ENCODE data around the gene CEBPB.
"Not testable (repeated sequence)": the region's sequence is repeated elsewhere in the genome, so short reads cannot be mapped to it uniquely, and the experiment has no call there.

The CEBPB gene

DNA sequence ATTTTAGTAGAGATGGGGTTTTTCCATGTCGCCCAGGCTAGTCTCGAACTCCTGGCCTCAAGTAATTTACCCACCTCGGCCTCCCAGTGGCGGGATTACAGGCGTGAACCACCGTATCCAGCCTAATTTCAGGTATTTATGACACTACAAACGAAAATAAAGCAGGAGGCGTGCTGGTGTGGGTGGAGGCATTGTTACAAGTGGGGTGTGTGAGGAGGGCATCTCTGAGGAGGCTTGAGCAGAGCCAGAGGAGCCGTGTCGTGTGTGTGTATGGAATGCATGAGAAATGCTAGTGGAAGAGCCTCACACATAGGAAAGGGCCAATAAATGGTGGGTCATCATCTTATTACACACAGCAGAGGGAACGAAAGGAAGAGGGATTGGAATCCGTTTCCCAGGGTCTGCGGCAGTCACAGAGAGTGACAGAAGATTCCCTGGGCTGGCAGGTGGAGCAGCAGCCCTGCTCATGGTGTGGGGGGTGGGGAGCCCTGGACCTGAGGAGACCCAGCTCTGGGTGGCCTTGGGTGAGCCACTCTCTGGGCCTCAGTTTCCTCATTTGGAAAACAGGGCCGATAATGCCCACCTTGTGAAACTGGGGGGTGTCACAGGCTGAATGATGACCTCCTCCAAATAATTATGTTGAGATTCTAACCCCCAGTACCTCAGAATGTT, 19.9 kb upstream of the CEBPB start:
- no peak for DNase-seq

DNA sequence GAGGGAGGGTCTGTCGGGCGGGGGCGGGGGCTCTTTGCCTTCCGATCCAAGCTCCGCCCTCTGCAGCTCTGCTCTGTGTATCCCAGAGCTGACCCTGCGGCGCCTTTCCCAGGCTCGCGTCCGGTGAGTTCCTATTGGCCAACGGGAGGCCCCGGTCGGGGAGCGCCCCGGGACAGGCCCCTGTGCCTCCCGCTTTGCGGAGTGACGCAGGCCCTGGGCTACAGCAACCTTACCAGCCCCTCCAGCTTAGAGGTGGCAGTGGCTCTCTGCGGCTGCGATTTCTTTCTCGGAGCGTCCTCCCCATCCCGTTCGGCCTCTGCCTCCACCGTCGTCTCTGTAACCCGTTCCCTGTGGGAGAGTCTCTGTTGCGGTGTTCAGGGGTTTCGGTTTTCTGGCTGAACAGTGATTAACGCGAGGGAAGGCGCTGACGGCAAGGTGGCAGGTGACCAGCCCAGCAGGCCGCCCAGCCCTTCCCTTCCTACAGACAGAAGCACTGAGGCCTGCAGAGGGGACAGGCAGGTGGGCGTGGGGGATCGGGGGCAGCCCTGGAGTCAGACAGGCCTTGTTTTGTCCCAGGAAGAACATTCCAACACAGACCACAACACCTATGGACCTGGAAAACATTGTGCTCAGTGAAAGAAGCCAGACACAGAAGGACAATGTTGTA, 18.1 kb upstream of the CEBPB start:
- DNase-seq, result no peak

DNA sequence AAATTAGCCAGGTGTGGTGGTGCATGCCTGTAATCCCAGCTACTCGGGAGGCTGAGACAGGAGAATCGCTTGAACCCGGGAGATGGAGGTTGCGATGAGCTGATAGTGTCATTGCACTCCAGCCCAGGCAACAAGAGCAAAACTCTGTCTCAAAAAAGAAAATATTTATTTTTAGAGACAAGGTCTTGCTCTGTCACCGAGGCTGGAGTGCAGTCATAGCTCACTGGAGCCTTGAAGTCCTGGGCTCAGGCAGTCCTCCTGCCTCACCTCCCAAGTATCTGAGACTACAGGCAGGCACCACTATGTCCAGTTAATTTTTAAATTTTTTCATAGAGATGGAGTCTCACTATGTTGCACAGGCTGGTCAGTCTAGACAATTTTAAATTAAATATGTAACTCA, 16.2 kb upstream of the CEBPB start:
- no peak for DNase-seq

DNA sequence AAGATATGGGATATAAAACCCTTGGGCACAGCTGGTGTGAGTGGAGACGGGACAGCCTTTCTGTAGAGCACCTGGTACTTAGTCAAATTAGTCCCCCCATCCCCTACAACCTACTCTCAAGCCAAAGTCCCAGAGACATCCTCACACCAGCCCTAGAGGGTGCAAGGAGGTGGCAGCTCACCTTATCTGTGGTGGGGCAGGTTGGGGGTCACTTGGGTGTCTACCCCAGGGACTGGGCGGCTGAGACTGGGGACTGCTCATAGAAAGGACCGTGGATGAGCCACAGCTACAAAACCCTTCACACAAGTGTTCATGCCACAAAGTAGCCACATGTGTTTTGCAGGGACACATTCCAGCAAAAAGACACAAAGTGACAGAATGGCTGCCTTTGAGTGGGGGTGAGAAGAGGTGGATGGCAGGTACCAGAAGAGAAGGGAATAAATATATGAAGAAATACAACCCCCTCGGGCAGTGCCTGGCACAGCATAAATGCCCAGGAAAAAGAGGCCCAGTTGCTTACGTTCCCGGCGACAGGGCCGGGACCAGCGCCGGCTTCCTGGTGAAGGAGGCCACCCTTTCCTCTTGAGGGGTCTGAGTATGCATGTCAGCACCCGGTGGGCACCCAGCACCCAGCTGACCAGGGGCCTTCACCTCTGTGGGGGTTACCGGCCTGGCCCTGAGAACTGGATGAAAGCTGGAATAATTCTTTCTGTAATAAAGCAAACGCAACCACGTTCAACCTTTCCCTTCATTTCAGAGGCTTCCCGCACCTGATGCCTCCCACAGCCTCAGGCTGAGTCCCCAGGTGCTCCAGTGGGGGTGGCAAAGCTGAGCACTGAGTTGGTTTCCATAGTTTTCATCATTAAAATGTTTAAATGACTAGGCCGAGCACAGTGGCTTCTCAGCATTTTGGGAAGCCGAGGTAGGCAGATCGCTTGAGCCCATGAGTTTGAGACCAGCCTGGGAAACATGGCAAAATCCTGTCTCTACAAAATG, 14.4 kb upstream of the CEBPB start:
- DNase-seq, result no peak

DNA sequence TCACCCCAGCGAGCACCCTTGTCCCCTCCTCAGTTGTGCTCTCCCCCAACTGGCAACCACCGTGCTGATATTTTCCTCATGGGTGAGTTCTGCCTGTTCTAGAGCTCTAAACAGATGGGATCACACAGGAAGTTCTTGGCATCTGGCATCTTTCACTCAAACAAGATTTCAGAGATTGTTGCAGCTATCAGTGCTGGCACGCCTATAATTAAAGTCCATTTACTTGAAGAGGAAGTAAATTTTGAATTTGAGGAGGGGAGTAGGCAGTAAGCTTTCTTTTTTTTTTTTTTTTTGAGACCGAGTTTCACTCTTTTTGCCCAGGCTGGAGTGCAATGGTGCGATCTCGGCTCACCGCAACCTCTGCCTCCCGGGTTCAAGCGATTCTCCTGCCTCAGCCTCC, 12.0 kb upstream of the CEBPB start:
- not testable (repeated sequence) for DNase-seq

DNA sequence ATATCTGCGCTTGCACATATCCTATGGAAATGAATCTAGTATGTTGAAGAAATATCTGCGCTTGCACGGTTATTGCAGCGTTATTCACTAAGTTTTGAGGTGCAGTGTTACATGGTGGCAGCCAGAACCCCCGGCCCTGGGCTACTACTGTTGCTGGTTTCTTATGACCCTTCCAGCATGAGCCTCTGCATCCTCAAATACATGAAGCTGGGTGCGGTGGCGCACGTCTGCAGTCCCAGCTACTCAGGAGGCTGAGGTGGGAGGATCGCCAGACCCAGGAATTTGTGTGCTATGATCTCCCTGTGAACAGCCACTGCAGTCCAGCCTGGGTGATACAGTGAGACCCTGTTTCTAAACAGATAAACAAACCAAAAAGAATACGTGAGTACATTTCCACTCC, 9.3 kb upstream of the CEBPB start:
- DNase-seq, result no peak

DNA sequence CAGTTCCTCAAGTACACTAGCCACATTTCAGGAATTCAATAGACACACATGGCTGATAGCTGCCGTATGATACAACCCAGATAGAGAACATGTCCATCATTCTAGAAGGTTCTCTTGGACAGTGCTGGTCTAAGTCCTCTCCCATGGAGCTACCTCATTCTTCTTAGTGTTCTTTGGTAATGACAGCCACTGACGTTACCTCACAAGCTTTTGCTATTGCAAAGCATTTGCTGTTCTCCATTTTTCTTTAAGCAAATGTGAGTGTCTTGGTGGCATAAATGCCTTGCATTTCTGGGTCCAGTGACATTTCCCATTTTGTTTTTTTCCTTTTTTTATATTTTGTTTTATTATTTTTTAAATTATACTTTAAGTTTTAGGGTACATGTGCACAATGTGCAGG, 8.3 kb upstream of the CEBPB start:
- no peak for DNase-seq

DNA sequence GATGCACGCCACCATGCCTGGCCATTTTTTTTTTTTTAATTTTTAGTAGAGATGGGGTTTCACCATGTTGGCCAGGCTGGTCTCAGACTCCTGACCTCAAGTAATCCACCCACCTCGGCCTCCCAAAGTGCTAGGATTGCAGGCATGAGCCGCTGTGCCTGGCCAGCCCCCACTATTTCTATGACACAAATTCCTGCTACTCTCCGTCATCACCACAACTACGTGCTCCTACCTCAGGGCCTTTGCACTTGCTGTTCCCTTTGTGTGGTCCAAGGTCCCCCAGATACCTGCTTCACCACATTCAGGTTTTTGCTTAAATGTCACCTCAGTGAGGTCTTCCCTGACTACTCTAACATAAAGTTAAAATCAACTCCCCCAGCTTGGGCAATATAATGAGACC, 5.2 kb upstream of the CEBPB start:
- no peak for DNase-seq

DNA sequence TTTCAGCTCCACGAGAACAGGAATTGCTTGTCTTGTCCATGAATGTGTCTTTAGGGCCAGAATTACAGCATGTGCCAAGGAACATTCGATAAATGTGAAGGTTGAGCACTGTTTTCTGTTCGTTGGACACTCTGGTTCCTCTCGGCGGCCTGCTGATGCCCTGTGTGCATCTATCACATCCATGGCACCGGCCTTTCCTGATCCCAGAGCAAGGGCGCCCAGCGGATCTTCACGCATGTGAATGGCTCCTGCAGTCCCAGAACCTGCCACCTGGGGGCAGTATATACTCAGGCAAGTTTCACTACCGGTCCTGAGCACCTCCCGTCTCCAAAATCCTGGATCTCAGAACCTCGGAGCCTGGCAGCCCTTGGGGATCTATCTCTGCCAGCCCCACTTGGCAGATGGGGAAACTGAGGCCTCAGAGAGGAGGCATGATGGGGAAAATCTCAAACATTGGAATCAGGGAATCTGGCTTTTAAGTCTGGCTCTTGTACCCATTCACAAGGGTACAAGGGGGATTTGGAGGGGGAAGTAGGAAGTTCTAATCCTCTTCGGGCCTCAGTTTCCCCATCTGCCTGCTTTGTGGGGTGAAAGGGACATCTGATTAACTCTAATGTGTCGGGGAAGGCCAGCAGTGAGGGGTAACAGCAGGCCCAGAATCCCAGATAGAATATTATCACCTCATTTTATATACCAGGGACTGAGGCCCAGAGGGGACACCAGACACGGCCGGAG, 4.3 kb upstream of the CEBPB start:
- peak; percentile 71 for DNase-seq

DNA sequence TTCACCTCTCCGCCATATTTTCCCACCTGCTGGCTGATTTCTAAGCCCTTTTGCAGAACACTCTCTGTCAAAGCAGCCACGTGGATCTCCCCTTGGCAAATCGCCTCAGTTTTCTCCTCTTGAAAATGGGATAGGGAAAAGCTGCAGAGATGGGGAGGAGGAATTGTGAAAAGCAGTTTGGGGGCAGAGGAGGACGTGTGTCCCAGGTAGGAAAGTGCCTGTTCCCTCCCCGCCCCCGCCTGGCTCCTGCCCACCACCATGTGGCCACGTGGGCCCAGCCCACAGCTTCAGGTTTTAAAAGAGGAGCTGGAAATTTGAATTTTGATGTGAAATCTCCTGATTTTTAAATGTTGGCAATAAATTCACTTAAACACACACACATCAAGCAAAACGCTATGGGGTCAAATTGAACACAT, 3.6 kb upstream of the CEBPB start:
- no peak for DNase-seq

DNA sequence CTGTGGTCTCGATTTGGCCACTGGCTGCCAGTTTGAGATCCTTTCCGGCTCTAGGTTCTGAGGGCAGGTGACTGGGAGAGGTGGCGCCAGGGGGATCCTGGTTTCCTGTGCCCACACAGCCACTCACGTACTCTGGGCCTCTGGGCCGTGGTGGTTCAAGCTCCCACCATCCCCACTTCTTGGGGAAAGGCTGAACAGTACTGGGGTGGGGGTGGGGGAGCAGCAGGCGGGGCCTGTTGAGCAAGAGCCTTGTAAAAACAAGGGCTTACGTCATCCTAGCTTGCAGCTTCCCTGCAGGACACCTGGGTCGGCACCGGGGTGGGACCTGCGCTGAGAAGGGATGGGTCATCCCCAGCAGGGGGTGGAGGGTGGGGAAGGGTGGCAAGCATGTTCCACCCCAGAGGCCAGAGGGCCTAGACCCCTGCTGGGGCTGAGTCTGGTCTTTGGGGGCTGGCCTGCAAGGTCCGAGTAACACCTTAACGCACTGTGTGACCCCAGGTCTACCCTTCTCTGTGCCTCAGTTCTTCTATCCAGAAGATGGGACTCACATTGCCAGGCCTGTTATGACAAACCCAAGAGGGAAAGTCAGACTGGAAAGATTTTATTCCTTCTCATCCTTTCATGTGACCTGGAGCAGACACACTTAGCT, 3.1 kb upstream of the CEBPB start:
- DNase-seq, result no peak

DNA sequence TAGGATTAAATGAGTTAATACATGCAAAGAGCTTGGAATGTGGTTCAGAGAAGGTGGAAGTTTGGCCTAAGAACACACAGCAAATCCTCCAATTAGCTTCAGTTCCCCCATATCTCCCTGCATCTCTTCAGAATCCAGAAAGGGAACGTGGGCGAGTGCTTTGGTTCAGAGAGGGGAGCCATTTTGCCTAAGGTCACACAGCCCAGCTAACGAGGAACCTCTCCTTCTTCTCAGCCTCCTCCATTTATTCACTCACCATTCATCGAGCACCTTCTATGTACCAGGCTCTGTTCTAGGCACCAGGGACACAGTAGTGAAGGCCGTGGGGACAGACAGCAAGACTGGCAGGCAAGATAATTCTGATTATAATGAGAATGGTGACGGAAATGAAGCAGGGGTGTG, 2.3 kb upstream of the CEBPB start:
- DNase-seq, result no peak

DNA sequence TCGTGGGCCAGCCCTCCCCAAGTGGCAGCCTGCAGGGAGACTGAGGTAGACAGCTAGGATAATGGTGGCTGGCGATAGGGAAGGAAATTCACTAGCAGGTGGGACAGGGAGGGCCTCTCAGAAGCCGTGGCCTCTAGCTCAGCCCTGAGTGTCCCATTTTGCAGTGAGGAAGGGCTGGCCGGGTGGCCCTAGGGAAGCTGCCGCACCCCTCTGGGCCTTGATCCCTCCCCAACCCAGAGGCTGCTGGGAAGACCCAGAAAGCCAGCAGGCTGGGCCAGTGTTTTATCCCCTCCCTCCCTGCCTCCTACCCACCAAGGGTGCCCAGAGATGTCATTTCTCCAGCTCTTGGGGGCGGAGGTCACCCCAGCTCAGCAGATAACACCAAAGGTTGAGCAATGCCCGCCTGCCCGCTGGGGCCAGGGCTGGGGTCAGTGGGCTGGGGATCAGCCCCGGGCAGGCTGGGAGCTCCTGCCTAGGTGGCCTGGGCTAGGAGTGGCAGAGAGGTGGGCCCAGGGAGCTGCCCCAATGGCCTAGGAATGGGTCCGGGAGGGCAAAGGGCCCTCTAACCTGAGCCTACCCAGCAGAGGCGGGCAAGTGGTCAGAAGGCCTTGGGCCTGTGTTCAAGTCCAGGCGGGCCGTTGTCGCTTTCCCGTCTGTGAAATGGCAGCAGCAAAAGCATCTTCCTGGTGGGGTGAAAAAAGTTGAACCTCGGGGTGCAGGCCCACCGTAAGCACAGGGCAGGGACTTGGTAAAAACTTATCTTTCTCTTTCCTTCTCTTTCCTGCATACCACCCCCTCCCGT, 1.6 kb upstream of the CEBPB start:
- DNase-seq, result no peak

DNA sequence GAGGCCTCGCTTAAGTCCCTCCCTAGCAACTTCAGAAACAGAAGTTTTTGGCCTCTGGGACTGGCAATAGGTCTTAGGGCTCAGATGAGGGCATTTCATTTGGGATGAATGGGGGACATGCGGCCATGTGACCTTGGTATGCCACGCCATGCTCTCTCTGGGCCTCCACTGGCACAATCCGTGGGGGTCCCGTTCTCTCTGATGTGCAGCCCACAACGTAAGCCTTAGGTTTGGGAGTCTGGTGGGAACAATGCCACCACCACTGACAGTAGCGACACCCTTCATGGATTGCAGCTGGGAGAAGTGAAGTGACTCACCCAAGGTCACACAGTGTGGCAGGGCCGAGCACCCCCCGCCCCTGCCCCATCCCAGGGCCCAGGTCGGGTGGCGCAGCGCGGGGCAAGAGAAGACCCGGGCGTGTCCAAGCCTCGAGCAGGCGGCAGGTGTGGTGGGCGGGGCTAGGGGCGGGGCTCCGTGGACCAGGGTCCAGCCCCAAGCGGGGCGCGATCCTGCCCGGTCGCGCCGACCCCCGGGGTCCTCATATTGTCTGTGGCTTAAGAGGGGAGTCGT, 864 bp upstream of the CEBPB start:
- DNase-seq, result no peak

DNA sequence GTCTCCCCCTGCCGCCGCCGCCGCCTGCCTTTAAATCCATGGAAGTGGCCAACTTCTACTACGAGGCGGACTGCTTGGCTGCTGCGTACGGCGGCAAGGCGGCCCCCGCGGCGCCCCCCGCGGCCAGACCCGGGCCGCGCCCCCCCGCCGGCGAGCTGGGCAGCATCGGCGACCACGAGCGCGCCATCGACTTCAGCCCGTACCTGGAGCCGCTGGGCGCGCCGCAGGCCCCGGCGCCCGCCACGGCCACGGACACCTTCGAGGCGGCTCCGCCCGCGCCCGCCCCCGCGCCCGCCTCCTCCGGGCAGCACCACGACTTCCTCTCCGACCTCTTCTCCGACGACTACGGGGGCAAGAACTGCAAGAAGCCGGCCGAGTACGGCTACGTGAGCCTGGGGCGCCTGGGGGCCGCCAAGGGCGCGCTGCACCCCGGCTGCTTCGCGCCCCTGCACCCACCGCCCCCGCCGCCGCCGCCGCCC, 474 bp downstream of the CEBPB start:
- DNase-seq, result no peak

DNA sequence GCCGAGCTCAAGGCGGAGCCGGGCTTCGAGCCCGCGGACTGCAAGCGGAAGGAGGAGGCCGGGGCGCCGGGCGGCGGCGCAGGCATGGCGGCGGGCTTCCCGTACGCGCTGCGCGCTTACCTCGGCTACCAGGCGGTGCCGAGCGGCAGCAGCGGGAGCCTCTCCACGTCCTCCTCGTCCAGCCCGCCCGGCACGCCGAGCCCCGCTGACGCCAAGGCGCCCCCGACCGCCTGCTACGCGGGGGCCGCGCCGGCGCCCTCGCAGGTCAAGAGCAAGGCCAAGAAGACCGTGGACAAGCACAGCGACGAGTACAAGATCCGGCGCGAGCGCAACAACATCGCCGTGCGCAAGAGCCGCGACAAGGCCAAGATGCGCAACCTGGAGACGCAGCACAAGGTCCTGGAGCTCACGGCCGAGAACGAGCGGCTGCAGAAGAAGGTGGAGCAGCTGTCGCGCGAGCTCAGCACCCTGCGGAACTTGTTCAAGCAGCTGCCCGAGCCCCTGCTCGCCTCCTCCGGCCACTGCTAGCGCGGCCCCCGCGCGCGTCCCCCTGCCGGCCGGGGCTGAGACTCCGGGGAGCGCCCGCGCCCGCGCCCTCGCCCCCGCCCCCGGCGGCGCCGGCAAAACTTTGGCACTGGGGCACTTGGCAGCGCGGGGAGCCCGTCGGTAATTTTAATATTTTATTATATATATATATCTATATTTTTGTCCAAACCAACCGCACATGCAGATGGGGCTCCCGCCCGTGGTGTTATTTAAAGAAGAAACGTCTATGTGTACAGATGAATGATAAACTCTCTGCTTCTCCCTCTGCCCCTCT, 1.1 kb downstream of the CEBPB start:
- peak; percentile 59 for DNase-seq

DNA sequence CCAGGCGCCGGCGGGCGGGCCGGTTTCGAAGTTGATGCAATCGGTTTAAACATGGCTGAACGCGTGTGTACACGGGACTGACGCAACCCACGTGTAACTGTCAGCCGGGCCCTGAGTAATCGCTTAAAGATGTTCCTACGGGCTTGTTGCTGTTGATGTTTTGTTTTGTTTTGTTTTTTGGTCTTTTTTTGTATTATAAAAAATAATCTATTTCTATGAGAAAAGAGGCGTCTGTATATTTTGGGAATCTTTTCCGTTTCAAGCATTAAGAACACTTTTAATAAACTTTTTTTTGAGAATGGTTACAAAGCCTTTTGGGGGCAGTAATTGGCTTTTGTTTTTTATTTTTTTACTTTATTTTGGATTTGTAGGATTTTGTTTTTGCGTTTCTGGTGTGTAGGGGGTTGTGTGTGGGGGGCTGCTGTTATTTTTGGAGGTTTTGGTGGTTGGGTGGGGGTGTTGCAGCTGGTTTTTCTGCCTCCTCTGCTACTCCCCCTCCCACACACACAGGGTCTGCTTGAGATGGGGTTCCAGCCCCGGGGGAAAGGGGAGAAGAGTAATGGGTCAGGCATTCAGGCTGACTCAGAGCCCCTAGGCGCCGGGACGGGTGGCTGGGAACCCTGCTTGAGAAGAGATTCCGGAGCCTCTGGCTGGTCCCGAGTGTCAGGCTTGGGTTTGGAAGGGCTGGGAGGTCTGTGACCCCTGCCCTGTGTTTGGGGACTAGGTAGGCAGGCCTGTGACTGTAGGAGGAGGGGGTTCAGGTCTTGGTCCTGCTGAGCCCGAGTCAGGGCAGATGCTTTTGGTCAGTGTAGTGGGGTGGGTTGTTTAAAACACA, 2.0 kb downstream of the CEBPB start:
- peak; percentile 79 for DNase-seq

DNA sequence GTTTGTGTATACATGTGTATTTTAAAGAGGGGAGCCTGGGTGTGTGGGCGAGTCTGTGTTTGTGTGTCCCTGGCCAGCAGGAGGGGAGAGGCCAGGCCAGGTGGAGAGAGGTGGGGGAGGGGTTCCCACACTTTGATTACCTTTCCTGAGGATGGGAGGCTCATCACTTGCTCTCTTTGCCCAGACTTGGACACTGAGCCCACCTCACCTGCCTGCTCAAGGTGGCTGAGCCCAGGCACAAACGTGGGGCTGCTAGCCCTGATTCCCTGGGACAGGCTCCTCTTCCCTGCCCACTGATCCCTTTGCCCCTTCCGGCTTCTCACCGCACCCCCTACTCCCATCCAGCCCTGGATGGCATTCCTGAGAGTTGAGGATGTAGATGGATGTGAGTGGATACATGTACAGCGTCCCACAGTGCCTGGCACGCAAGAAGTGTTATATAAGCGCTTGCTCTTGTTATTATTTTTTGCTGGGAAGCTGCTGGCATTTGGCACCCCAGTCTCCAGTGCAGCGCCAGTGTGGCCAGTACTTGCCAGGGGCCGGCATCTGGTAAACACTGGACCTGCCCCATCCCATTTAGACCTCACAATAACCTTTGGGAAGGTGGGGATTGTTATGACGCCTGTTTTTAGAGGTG, 2.7 kb downstream of the CEBPB start:
- DNase-seq, result no peak
